NT2/D1 (cell line): ENCODE measurements around the gene RPL19.

Source experiments
- DNase-seq: peaks from one replicate; pipeline ENCODE4 v3.0.0-alpha.2; 2011; ENCODE audit warnings: low read depth, low spot score
- H3K27me3 ChIP-seq: 2 replicates; pipeline ENCODE4 v1.6.0; 2011; ENCODE audit warnings: mild to moderate bottlenecking; ENCODE audit not compliant: insufficient read length, insufficient read depth
- H3K36me3 ChIP-seq: 2 replicates; pipeline ENCODE4 v1.6.1; 2011; ENCODE audit warnings: mild to moderate bottlenecking, low read length, mixed read lengths; ENCODE audit not compliant: insufficient read depth, insufficient read length
- H3K4me1 ChIP-seq: 2 replicates; pipeline ENCODE4 v1.5.1; 2011; ENCODE audit not compliant: insufficient read depth, insufficient read length
- H3K4me3 ChIP-seq: 2 replicates; pipeline ENCODE4 v1.5.1; 2011; ENCODE audit warnings: low read depth; ENCODE audit not compliant: insufficient read length
- H3K9ac ChIP-seq: 2 replicates; pipeline ENCODE4 v1.6.0; 2011; ENCODE audit warnings: low read depth; ENCODE audit not compliant: insufficient read length
- H3K9me3 ChIP-seq: 2 replicates; pipeline ENCODE4 v1.5.1; 2011; ENCODE audit warnings: mild to moderate bottlenecking, low read length; ENCODE audit not compliant: insufficient read depth
- SUZ12 ChIP-seq: IDR thresholded peaks from 2 replicates; pipeline ENCODE4 v1.6.1; 2011; ENCODE audit not compliant: insufficient read length, insufficient read depth; ENCODE audit errors: extremely low read depth
- YY1 ChIP-seq: IDR thresholded peaks from 2 replicates; pipeline ENCODE4 v1.6.1; 2011; ENCODE audit not compliant: insufficient read length, insufficient read depth
- ZNF274 ChIP-seq: IDR thresholded peaks from 2 replicates; pipeline ENCODE4 v1.6.1; 2011; ENCODE audit warnings: mild to moderate bottlenecking, low read depth, low read length

Gene RPL19

DNA sequence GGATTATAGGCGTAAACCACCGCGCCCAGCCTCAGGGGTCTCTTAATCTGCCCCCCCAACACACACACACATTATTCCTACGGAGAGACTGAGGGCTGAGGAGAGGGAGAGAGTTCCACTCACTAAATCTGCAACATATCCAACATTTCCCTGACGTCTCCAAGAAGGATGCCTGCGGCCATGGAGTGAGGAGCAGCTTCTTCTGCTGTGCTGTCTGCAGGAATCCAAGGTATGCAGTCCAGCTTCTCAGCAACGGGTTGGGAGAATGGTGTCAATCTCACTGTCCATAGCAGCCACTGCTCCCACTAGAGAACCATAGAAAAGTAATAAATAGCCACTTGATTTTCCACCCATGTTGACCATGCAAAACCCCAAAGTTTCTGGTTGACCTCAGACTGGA lies 43.6 kb upstream of the RPL19 start:
- H3K9ac ChIP-seq: no peak overlapping the region
- no peak for DNase-seq
- H3K9me3 ChIP-seq: no peaks in the 10 kb centered on the region
- no peaks in the 10 kb centered on the region for H3K36me3 ChIP-seq
- peaks cover 13% of the 10 kb centered on the region for H3K4me1 ChIP-seq
- peaks cover 8% of the 10 kb centered on the region for H3K27me3 ChIP-seq
- H3K4me3 ChIP-seq: no peak overlapping the region
- TF ChIP-seq YY1: no peak
- no peak for TF ChIP-seq SUZ12
- TF ChIP-seq ZNF274: no peak

DNA sequence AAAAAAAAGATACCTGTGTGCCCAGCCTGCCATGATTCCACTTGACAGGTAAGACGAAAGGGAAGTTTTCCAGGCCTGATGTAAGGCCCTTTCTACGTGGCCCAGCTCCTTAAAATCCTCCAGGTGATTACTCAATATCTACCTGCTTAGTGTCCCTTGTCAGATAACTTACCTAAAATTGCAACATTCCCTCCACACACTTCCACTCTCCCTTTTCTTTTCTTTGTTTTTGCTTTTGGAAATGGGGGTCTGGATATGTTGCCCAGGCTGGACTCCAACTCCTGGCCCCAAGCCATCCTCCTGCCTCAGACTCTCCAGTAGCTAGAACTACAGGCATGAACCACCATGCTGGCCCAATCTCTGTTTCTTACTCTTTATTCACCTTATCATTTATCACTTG lies 41.5 kb upstream of the RPL19 start:
- Histone ChIP-seq H3K4me3 (no peak overlapping the region), H3K9me3 (no peaks in the 10 kb centered on the region), H3K9ac (no peak overlapping the region), H3K27me3 (no peaks in the 10 kb centered on the region), H3K36me3 (no peaks in the 10 kb centered on the region), H3K4me1 (peaks cover 13% of the 10 kb centered on the region)
- TF ChIP-seq SUZ12: no peak
- TF ChIP-seq YY1: no peak
- no peak for TF ChIP-seq ZNF274
- DNase-seq: no peak

DNA sequence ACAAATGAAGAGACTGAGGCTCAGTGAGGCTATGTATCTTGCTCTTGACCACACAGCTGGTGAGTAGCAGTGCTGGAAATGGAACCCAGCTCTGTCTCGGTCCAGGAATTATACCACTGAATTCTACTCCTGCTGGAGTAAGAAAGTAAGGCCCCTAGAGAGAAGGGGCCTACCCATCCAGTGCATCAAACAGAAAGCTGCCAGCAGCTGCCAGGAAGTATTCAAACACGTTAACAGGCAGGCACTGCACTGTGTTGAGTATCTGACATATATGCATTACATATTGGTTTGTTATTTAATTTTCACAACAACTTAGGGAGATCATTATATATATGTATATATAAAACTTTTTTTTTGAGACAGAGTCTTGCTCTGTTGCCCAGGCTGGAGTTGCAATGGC lies 38.1 kb upstream of the RPL19 start:
- TF ChIP-seq ZNF274 (no peak), YY1 (no peak), SUZ12 (no peak)
- Histone ChIP-seq H3K27me3 (no peaks in the 10 kb centered on the region), H3K4me3 (no peak overlapping the region), H3K4me1 (peaks cover 23% of the 10 kb centered on the region), H3K9ac (no peak overlapping the region), H3K9me3 (no peaks in the 10 kb centered on the region), H3K36me3 (no peaks in the 10 kb centered on the region)
- DNase-seq: no peak

DNA sequence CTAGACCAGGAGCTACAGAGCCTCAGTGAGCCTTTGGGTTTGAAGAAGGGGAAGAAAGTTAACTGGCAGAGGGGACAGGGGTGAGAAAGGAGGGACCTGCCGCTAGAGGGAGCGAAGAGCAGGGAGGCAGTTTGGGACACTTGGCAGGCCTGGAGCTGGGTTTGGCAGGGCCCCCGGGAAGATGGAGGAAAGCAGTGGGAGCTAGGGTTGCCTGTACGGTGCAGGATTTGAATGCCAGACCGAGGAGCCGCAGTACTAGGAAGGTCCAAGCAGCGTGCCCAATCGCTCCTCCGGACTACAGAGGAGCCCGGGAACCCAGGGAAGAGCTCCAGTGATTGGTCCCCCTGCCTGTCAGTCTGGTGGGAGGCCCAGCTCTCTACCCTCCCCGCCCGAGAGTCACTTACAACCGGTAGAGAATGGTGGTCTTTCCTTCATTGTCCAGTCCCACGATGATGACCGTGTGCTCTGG lies 35.4 kb upstream of the RPL19 start:
- TF ChIP-seq SUZ12: no peak
- Histone ChIP-seq H3K9ac (peak overlapping the region; percentile 66), H3K4me3 (no peak overlapping the region), H3K4me1 (peaks cover 23% of the 10 kb centered on the region), H3K36me3 (no peaks in the 10 kb centered on the region), H3K27me3 (no peaks in the 10 kb centered on the region), H3K9me3 (no peaks in the 10 kb centered on the region)
- no peak for DNase-seq

- DNase-seq: no peak
- H3K36me3 ChIP-seq: no peaks in the 10 kb centered on the region
- H3K4me3 ChIP-seq: no peak overlapping the region
- no peaks in the 10 kb centered on the region for H3K27me3 ChIP-seq
- H3K9me3 ChIP-seq: no peaks in the 10 kb centered on the region
- peaks cover 26% of the 10 kb centered on the region for H3K4me1 ChIP-seq
- no peak for TF ChIP-seq YY1
- no peak for TF ChIP-seq SUZ12
- no peak for TF ChIP-seq ZNF274
- peak overlapping the region; percentile 66 for H3K9ac ChIP-seq
Measured at GRCh38 chr17:39165178-39165840, 34.8 kb upstream of the RPL19 start.

DNA sequence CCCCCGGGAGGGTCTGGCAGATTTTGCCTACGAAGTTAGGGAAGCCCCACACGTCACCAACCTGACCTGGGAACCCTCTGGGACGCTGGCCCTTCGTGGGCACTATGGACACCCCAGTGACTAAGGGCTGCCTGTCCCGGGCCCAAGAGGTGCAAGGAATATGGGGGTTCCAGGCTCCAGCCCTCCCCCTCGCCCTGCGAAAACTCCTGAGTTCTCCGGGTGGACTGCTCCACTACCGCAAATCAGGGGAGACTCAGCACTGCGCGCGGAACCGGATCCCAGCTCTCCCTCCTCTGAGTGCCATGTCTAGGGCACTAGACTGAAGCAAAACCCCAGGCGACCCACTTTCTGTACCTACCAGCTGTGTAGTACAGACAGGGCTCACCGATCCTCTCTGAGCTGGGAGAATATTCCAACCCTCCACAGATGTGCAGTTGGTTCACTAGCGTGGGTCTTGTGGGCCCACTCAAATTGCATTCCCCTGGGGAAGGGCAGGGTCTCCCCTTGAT lies 34.2 kb upstream of the RPL19 start, which contains the start of gene ARL5C:
TSS of gene ARL5C (minus strand) at position 321 of the 509 bp plus-strand sequence. CDS start 401 bp downstream, outside the sequence.
- DNase-seq: no peak
- Histone ChIP-seq H3K36me3 (no peaks in the 10 kb centered on the region), H3K27me3 (no peaks in the 10 kb centered on the region), H3K4me1 (peaks cover 22% of the 10 kb centered on the region), H3K9ac (peak within 1 kb of the TSS; percentile 66), H3K9me3 (no peaks in the 10 kb centered on the region), H3K4me3 (peak within 1 kb of the TSS; percentile 6)
- TF ChIP-seq ZNF274 (no peak), SUZ12 (no peak), YY1 (no peak)

GRCh38 chr17:39166437-39167335 lies 33.4 kb upstream of the RPL19 start:
- DNase-seq: no peak
- Histone ChIP-seq H3K4me1 (peaks cover 22% of the 10 kb centered on the region), H3K9ac (no peak overlapping the region), H3K36me3 (no peaks in the 10 kb centered on the region), H3K27me3 (no peaks in the 10 kb centered on the region), H3K9me3 (no peaks in the 10 kb centered on the region), H3K4me3 (peak overlapping the region; percentile 4)
- no peak for TF ChIP-seq SUZ12
- no peak for TF ChIP-seq YY1
- TF ChIP-seq ZNF274: no peak
